ENCODE data around the gene RGS3.
A peak's percentile ranks its signal among the peaks of the same experiment; 100 is the strongest.

The RGS3 gene

GRCh38 chr9:113509463-113509862 is 45.9 kb downstream of the RGS3 start:
- Histone ChIP-seq H2BK15ac (ENCODE audit: low read length) (no peak overlapping the region), H3K4me1 (ENCODE audit: control insufficient read depth in 2 of 2, insufficient read depth in 1 of 2, low read depth in 1 of 2, low read length in 2 of 2) (peaks cover 19 to 30% of the 10 kb centered on the region in 2 donors), H3K9ac (ENCODE audit: low read depth, low read length, poor library complexity) (peak overlapping the region; percentile 44), H2BK5ac (ENCODE audit: low read length) (no peak overlapping the region), H4K8ac (ENCODE audit: low read depth, low read length) (peak overlapping the region; percentile 74), H3K27ac (replicated peaks; ENCODE audit: low read length) (no peak overlapping the region), H4K91ac (ENCODE audit: low read depth, low read length, poor library complexity) (no peak overlapping the region), H3K27me3 (ENCODE audit: control insufficient read depth in 3 of 3, insufficient read depth in 3 of 3, low read depth in 1 of 3, low read length in 3 of 3) (peaks cover 0 to 9% (median 0%) of the 10 kb centered on the region in 3 experiments), H3K36me3 (replicated peaks in 1 of 2; ENCODE audit: control insufficient read depth in 2 of 2, insufficient read depth in 2 of 2, low read length in 2 of 2) (peaks cover 0 to 10% of the 10 kb centered on the region in 2 donors), H3K14ac (ENCODE audit: low read length) (no peak overlapping the region), H3K4me3 (ENCODE audit: low read length in 2 of 2) (no peak overlapping the region), H2AK5ac (ENCODE audit: low read depth, low read length) (no peak overlapping the region), H3K9me3 (replicated peaks in 1 of 2; ENCODE audit: control insufficient read depth in 2 of 2, insufficient read depth in 1 of 2, low read depth in 1 of 2, low read length in 2 of 2) (no peaks in the 10 kb centered on the region), H2BK120ac (ENCODE audit: low read depth, low read length) (no peak overlapping the region), H3K4me2 (ENCODE audit: insufficient read depth, low read length, poor library complexity, severe bottlenecking) (no peak overlapping the region), H2AFZ (ENCODE audit: low read length) (no peak overlapping the region), H2BK12ac (ENCODE audit: low read length) (no peak overlapping the region), H3K79me1 (ENCODE audit: low read depth, low read length) (no peaks in the 10 kb centered on the region), H3K18ac (ENCODE audit: low read length) (no peak overlapping the region), H3K4ac (ENCODE audit: low read length) (no peak overlapping the region), H3K23ac (ENCODE audit: low read depth, low read length, poor library complexity) (no peak overlapping the region)
- DNase-seq (ENCODE audit: low spot score) = no peak
- WGBS, 2 donors (ENCODE audit: extremely low coverage in 2 of 2, insufficient read length in 2 of 2, insufficient replicate concordance in 1 of 2) = no CpG with 5 or more reads among the region's 7 CpGs

GRCh38 chr9:113511047-113511521 is 47.6 kb downstream of the RGS3 start:
- Histone ChIP-seq H3K9ac (ENCODE audit: low read depth, low read length, poor library complexity) (no peak overlapping the region), H3K36me3 (replicated peaks in 1 of 2; ENCODE audit: control insufficient read depth in 2 of 2, insufficient read depth in 2 of 2, low read length in 2 of 2) (peaks cover 0 to 12% of the 10 kb centered on the region in 2 donors), H2BK15ac (ENCODE audit: low read length) (no peak overlapping the region), H3K4ac (ENCODE audit: low read length) (no peak overlapping the region), H2BK12ac (ENCODE audit: low read length) (no peak overlapping the region), H3K4me3 (ENCODE audit: low read length in 2 of 2) (no peak overlapping the region), H3K14ac (ENCODE audit: low read length) (no peak overlapping the region), H4K8ac (ENCODE audit: low read depth, low read length) (no peak overlapping the region), H3K27ac (replicated peaks; ENCODE audit: low read length) (no peak overlapping the region), H2BK5ac (ENCODE audit: low read length) (no peak overlapping the region), H3K18ac (ENCODE audit: low read length) (peak overlapping the region; percentile 7), H2AFZ (ENCODE audit: low read length) (no peak overlapping the region), H3K27me3 (ENCODE audit: control insufficient read depth in 3 of 3, insufficient read depth in 3 of 3, low read depth in 1 of 3, low read length in 3 of 3) (peaks cover 0 to 6% (median 0%) of the 10 kb centered on the region in 3 experiments), H3K9me3 (replicated peaks in 1 of 2; ENCODE audit: control insufficient read depth in 2 of 2, insufficient read depth in 1 of 2, low read depth in 1 of 2, low read length in 2 of 2) (no peaks in the 10 kb centered on the region), H2AK5ac (ENCODE audit: low read depth, low read length) (no peak overlapping the region), H4K91ac (ENCODE audit: low read depth, low read length, poor library complexity) (no peak overlapping the region), H3K4me1 (ENCODE audit: control insufficient read depth in 2 of 2, insufficient read depth in 1 of 2, low read depth in 1 of 2, low read length in 2 of 2) (peaks cover 10 to 15% of the 10 kb centered on the region in 2 donors), H3K79me1 (ENCODE audit: low read depth, low read length) (no peaks in the 10 kb centered on the region), H3K23ac (ENCODE audit: low read depth, low read length, poor library complexity) (no peak overlapping the region), H3K4me2 (ENCODE audit: insufficient read depth, low read length, poor library complexity, severe bottlenecking) (no peak overlapping the region), H2BK120ac (ENCODE audit: low read depth, low read length) (no peak overlapping the region)
- WGBS, 2 donors (ENCODE audit: extremely low coverage in 2 of 2, insufficient read length in 2 of 2, insufficient replicate concordance in 1 of 2) = no CpG with 5 or more reads among the region's 6 CpGs
- no peak for DNase-seq (ENCODE audit: low spot score)

- no peak overlapping the region for H3K23ac ChIP-seq (ENCODE audit: low read depth, low read length, poor library complexity)
- H2BK12ac ChIP-seq (ENCODE audit: low read length) = no peak overlapping the region
- H4K8ac ChIP-seq (ENCODE audit: low read depth, low read length) = no peak overlapping the region
- H3K4me2 ChIP-seq (ENCODE audit: insufficient read depth, low read length, poor library complexity, severe bottlenecking) = no peak overlapping the region
- H3K18ac ChIP-seq (ENCODE audit: low read length) = peak overlapping the region; percentile 41
- H3K4me3 ChIP-seq (ENCODE audit: low read length in 2 of 2) = no peak overlapping the region
- no peak overlapping the region for H4K91ac ChIP-seq (ENCODE audit: low read depth, low read length, poor library complexity)
- WGBS, 2 donors (ENCODE audit: extremely low coverage in 2 of 2, insufficient read length in 2 of 2, insufficient replicate concordance in 1 of 2) = no CpG with 5 or more reads among the region's 10 CpGs
- H3K27me3 ChIP-seq (ENCODE audit: control insufficient read depth in 3 of 3, insufficient read depth in 3 of 3, low read depth in 1 of 3, low read length in 3 of 3) = peaks cover 0 to 6% (median 0%) of the 10 kb centered on the region in 3 experiments
- H3K14ac ChIP-seq (ENCODE audit: low read length) = no peak overlapping the region
- H2AK5ac ChIP-seq (ENCODE audit: low read depth, low read length) = peak overlapping the region; percentile 42
- H3K4ac ChIP-seq (ENCODE audit: low read length) = no peak overlapping the region
- H3K9me3 ChIP-seq (replicated peaks in 1 of 2; ENCODE audit: control insufficient read depth in 2 of 2, insufficient read depth in 1 of 2, low read depth in 1 of 2, low read length in 2 of 2) = no peaks in the 10 kb centered on the region
- H2AFZ ChIP-seq (ENCODE audit: low read length) = no peak overlapping the region
- H3K36me3 ChIP-seq (replicated peaks in 1 of 2; ENCODE audit: control insufficient read depth in 2 of 2, insufficient read depth in 2 of 2, low read length in 2 of 2) = peaks cover 0 to 12% of the 10 kb centered on the region in 2 donors
- DNase-seq (ENCODE audit: low spot score) = no peak
- no peak overlapping the region for H3K27ac ChIP-seq (replicated peaks; ENCODE audit: low read length)
- no peak overlapping the region for H3K9ac ChIP-seq (ENCODE audit: low read depth, low read length, poor library complexity)
- no peak overlapping the region for H2BK15ac ChIP-seq (ENCODE audit: low read length)
- H2BK120ac ChIP-seq (ENCODE audit: low read depth, low read length) = no peak overlapping the region
- H3K4me1 ChIP-seq (ENCODE audit: control insufficient read depth in 2 of 2, insufficient read depth in 1 of 2, low read depth in 1 of 2, low read length in 2 of 2) = peaks cover 6 to 9% of the 10 kb centered on the region in 2 donors
- H2BK5ac ChIP-seq (ENCODE audit: low read length) = no peak overlapping the region
- H3K79me1 ChIP-seq (ENCODE audit: low read depth, low read length) = no peaks in the 10 kb centered on the region
Observed at GRCh38 chr9:113511856-113512761, 48.6 kb downstream of the RGS3 start.

GRCh38 chr9:113513111-113513510 is 49.6 kb downstream of the RGS3 start:
- no peak overlapping the region for H3K4me3 ChIP-seq (ENCODE audit: low read length in 2 of 2)
- H2BK5ac ChIP-seq (ENCODE audit: low read length) = no peak overlapping the region
- no CpG with 5 or more reads among the region's 8 CpGs for WGBS, 2 donors (ENCODE audit: extremely low coverage in 2 of 2, insufficient read length in 2 of 2, insufficient replicate concordance in 1 of 2)

More at GRCh38 chr9:113513111-113513510, 49.6 kb downstream of the RGS3 start:
- peaks cover 0 to 6% of the 10 kb centered on the region in 2 donors for H3K36me3 ChIP-seq (replicated peaks in 1 of 2; ENCODE audit: control insufficient read depth in 2 of 2, insufficient read depth in 2 of 2, low read length in 2 of 2)
- no peak overlapping the region for H2BK120ac ChIP-seq (ENCODE audit: low read depth, low read length)
- no peak overlapping the region for H2AFZ ChIP-seq (ENCODE audit: low read length)
- no peaks in the 10 kb centered on the region for H3K9me3 ChIP-seq (replicated peaks in 1 of 2; ENCODE audit: control insufficient read depth in 2 of 2, insufficient read depth in 1 of 2, low read depth in 1 of 2, low read length in 2 of 2)
- DNase-seq (ENCODE audit: low spot score) = no peak
- H3K9ac ChIP-seq (ENCODE audit: low read depth, low read length, poor library complexity) = no peak overlapping the region
- no peak overlapping the region for H3K4ac ChIP-seq (ENCODE audit: low read length)
- H2BK15ac ChIP-seq (ENCODE audit: low read length) = no peak overlapping the region
- H3K4me2 ChIP-seq (ENCODE audit: insufficient read depth, low read length, poor library complexity, severe bottlenecking) = no peak overlapping the region
- H2BK12ac ChIP-seq (ENCODE audit: low read length) = no peak overlapping the region
- no peak overlapping the region for H4K8ac ChIP-seq (ENCODE audit: low read depth, low read length)
- no peaks in the 10 kb centered on the region for H3K79me1 ChIP-seq (ENCODE audit: low read depth, low read length)
- no peak overlapping the region for H3K14ac ChIP-seq (ENCODE audit: low read length)
- no peaks in the 10 kb centered on the region for H3K27me3 ChIP-seq (ENCODE audit: control insufficient read depth in 3 of 3, insufficient read depth in 3 of 3, low read depth in 1 of 3, low read length in 3 of 3)
- no peak overlapping the region for H3K27ac ChIP-seq (replicated peaks; ENCODE audit: low read length)
- H3K18ac ChIP-seq (ENCODE audit: low read length) = no peak overlapping the region
- H4K91ac ChIP-seq (ENCODE audit: low read depth, low read length, poor library complexity) = no peak overlapping the region
- H2AK5ac ChIP-seq (ENCODE audit: low read depth, low read length) = no peak overlapping the region
- no peak overlapping the region for H3K23ac ChIP-seq (ENCODE audit: low read depth, low read length, poor library complexity)
- peaks cover 4 to 8% of the 10 kb centered on the region in 2 donors for H3K4me1 ChIP-seq (ENCODE audit: control insufficient read depth in 2 of 2, insufficient read depth in 1 of 2, low read depth in 1 of 2, low read length in 2 of 2)
